ENCODE measurements around the gene UNC13A. TPM values are rescaled to one million over a fixed set of nuclear protein-coding genes. Genes with fewer than 3 reads are reported as not detected.

The UNC13A gene
- total and polyA plus RNA-seq, 2 of the 8 experiments (the other 6 are each of a cell fraction or from before 2014, with no cell fraction given) = 13.1 to 47.6 TPM

- WGBS, 2 experiments (ENCODE audit: extremely low coverage in 1 of 2, insufficient coverage in 1 of 2, insufficient read length in 1 of 2, insufficient replicate concordance in 2 of 2, low coverage in 1 of 2, low lambda C conversion rate in 2 of 2, missing lambda C conversion rate in 1 of 2) = 91% methylated on average over 6 of the region's 6 CpGs; no CpG with 5 or more reads in 1 of the 2 experiments
- CTCF ChIA-PET (ENCODE audit: partially characterized antibody) = interaction anchor here (1.2 kb wide), 1 partner anchor 75 kb away, joined by 4 read pairs; no protein-coding TSS in a partner anchor
- TF ChIP-seq RBBP5 (IDR thresholded peaks at IDR 0.05; ENCODE audit: borderline replicate concordance, low read depth, low read length) = no peak
- no peak for TF ChIP-seq EP300 (IDR thresholded peaks at IDR 0.05; ENCODE audit: borderline replicate concordance in 1 of 2, low read depth in 2 of 2, low read length in 2 of 2)
Observed at GRCh38 chr19:17570791-17571190, 117.4 kb downstream of the UNC13A start.

More at GRCh38 chr19:17570791-17571190, 117.4 kb downstream of the UNC13A start:
- Histone ChIP-seq H3K79me1 (ENCODE audit: low read depth, low read length) (no peaks in the 10 kb centered on the region), H3K18ac (ENCODE audit: extremely low read depth, low read length) (no peak overlapping the region), H2BK120ac (replicated peaks; ENCODE audit: low read depth, low read length) (no peak overlapping the region), H2AFZ (ENCODE audit: low read length) (no peak overlapping the region), H2AK5ac (ENCODE audit: low read depth, low read length) (no peak overlapping the region), H3K23ac (ENCODE audit: insufficient read length) (no peak overlapping the region), H3K56ac (replicated peaks; ENCODE audit: insufficient read length, low read depth, low read length) (no peak overlapping the region), H2BK12ac (ENCODE audit: low read depth, low read length) (no peak overlapping the region), H3K4me1 (replicated peaks in 1 of 4; ENCODE audit: control insufficient read depth in 3 of 4, insufficient read depth in 4 of 4, low read length in 3 of 4) (no peaks in the 10 kb centered on the region), H3K23me2 (ENCODE audit: low read depth, low read length) (no peaks in the 10 kb centered on the region), H4K5ac (ENCODE audit: insufficient read length, low read depth, low read length) (no peak overlapping the region), H2BK5ac (ENCODE audit: low read depth, low read length) (no peak overlapping the region), H3K9me3 (ENCODE audit: insufficient read depth in 2 of 2, low read depth in 1 of 2, low read length in 1 of 2) (no peaks in the 10 kb centered on the region), H2BK20ac (ENCODE audit: low read length) (no peak overlapping the region), H3K4ac (replicated peaks; ENCODE audit: insufficient read length, low read depth, low read length) (no peak overlapping the region), H3K4me3 (ENCODE audit: extremely low read depth in 1 of 4, insufficient read depth in 2 of 4, low read depth in 3 of 4, low read length in 4 of 4) (no peak overlapping the region), H4K91ac (replicated peaks; ENCODE audit: insufficient read length, low read length) (no peak overlapping the region), H3K27me3 (replicated peaks in 1 of 4; ENCODE audit: control insufficient read depth in 3 of 4, extremely low read depth in 1 of 4, insufficient read depth in 3 of 4, low read length in 3 of 4) (no peaks in the 10 kb centered on the region), H3K4me2 (ENCODE audit: insufficient read depth in 1 of 2, low read depth in 2 of 2, low read length in 2 of 2) (no peak overlapping the region), H4K20me1 (replicated peaks in 1 of 2; ENCODE audit: control insufficient read depth in 1 of 2, insufficient read depth in 2 of 2, low read length in 2 of 2) (peaks cover 0 to 4% of the 10 kb centered on the region in 2 experiments), H3K79me2 (ENCODE audit: control insufficient read depth in 1 of 2, insufficient read depth in 2 of 2, low read length in 2 of 2) (no peaks in the 10 kb centered on the region), H3K14ac (ENCODE audit: insufficient read length) (no peak overlapping the region), H2BK15ac (ENCODE audit: low read length) (no peak overlapping the region), H3K27ac (ENCODE audit: low read depth, low read length) (no peak overlapping the region), H3K36me3 (ENCODE audit: control insufficient read depth in 2 of 4, insufficient read depth in 4 of 4, low read length in 3 of 4) (peaks cover 0 to 11% (median 5%) of the 10 kb centered on the region in 4 experiments; a peak in 4 of 8 replicates), H3K9ac (replicated peaks in 1 of 4; ENCODE audit: extremely low read depth in 1 of 4, low read depth in 3 of 4, low read length in 3 of 4) (no peak overlapping the region), H4K8ac (ENCODE audit: extremely low read depth, insufficient read depth, low read length) (no peak overlapping the region)
- POLR2A ChIA-PET (ENCODE audit: partially characterized antibody) = interaction anchor here (0.8 kb wide), 1 partner anchor 41 kb away, joined by 5 read pairs; no protein-coding TSS in a partner anchor
- DNase-seq (ENCODE audit: low read depth in 1 of 2, low spot score in 2 of 2) (no peak), FAIRE-seq (no peak)
